Upper lobe of left lung (tissue), 6 donors: ENCODE results near the gene MRPS2. TPM values are rescaled to one million over a fixed set of nuclear protein-coding genes. Genes with fewer than 3 reads are reported as not detected.
"Not testable (repeated sequence)": the region's sequence is repeated elsewhere in the genome, so short reads cannot be mapped to it uniquely, and the experiment has no call there.

Experiments
- ATAC-seq, 2 donors: fragments of 200-7000 bp; cut with Tn5 transposase; one replicate each; pipeline ENCODE4 v1.9.1; 2022; ENCODE audit warnings: mild to moderate bottlenecking in 2 of 2, moderate library complexity in 2 of 2; ENCODE audit not compliant: low FRiP score in 2 of 2
- DNase-seq, 2 donors: peaks; one replicate each; pipeline ENCODE4 v3.0.0-alpha.2; 2019 to 2020
- H3K27ac ChIP-seq, 4 donors: fragments of 200-600 bp; sonication (generic); one replicate each; pipeline ENCODE4 v1.5.1; 2016 to 2019
- H3K27me3 ChIP-seq, 4 donors: fragments of 200-600 bp; sonication (generic); one replicate each; pipeline ENCODE4 v1.5.1; 2017 to 2019
- H3K36me3 ChIP-seq, 4 donors: fragments of 200-600 bp; sonication (generic); one replicate each; pipeline ENCODE4 v1.5.1; 2016 to 2019
- H3K4me1 ChIP-seq, 4 donors: fragments of 200-600 bp; sonication (generic); one replicate each; pipeline ENCODE4 v1.5.1; 2018 to 2019
- H3K4me3 ChIP-seq, 4 donors: fragments of 200-600 bp; sonication (generic); one replicate each; pipeline ENCODE4 v1.5.1; 2017 to 2019; ENCODE audit warnings: mild to moderate bottlenecking in 2 of 4, moderate library complexity in 1 of 4
- H3K9me3 ChIP-seq, 4 donors: fragments of 200-600 bp; sonication (generic); one replicate each; pipeline ENCODE4 v1.5.1; 2018 to 2019
- EP300 ChIP-seq, 4 donors: sonication (generic); formaldehyde crosslinking; IDR thresholded peaks; one replicate each; pipeline ENCODE4 v1.5.1; 2017; ENCODE audit warnings: antibody characterized with exemption in 4 of 4, control low read depth in 2 of 4
- POLR2A ChIP-seq, 4 donors: fragments of 450-650 bp; IDR thresholded peaks; one replicate each; pipeline ENCODE4 v1.5.1; 2016 to 2017; ENCODE audit warnings: antibody characterized with exemption in 4 of 4, mild to moderate bottlenecking in 2 of 4
- POLR2AphosphoS5 ChIP-seq, 2 donors: sonication (generic); formaldehyde crosslinking; IDR thresholded peaks; one replicate each; pipeline ENCODE4 v1.5.1; 2017; ENCODE audit warnings: antibody characterized with exemption in 2 of 2
- WGBS, 2 donors: methylation state at CpG; one replicate each; pipeline ENCODE4 v1.1.5; 2017 to 2018; 5-methylcytosine and 5-hydroxymethylcytosine counted together
- total RNA-seq, 6 donors: library from RNA; depleted of rRNA in 4 of 6; stranded (reverse); fragments of >200 nt in 4 of 6; gene quantifications; one replicate each; pipeline versions ENCODE4 v1.1.0 to v1.2.1, GENCODE V29; 2016 to 2021
- TF ChIP-seq, protein P1 (sequence below), 6 experiments: fragments of 450-650 bp in 4 of 6; fragments of 200-600 bp in 2 of 6; sonication (generic) in 2 of 6; IDR thresholded peaks; one replicate each; pipeline ENCODE4 v1.5.1; 2016 to 2019; ENCODE audit warnings: antibody characterized with exemption in 6 of 6
- donor health status: DM: no; HTN: no; CAD: no; lungs with moderate emphysema.
- donor health status: DM: no; HTN: yes; CAD: no; lungs with severe emphysema.

MRPS2 gene
- total RNA-seq, 6 donors from 2014 or later = 11.1 to 40.6 (median 26.3) TPM

DNA sequence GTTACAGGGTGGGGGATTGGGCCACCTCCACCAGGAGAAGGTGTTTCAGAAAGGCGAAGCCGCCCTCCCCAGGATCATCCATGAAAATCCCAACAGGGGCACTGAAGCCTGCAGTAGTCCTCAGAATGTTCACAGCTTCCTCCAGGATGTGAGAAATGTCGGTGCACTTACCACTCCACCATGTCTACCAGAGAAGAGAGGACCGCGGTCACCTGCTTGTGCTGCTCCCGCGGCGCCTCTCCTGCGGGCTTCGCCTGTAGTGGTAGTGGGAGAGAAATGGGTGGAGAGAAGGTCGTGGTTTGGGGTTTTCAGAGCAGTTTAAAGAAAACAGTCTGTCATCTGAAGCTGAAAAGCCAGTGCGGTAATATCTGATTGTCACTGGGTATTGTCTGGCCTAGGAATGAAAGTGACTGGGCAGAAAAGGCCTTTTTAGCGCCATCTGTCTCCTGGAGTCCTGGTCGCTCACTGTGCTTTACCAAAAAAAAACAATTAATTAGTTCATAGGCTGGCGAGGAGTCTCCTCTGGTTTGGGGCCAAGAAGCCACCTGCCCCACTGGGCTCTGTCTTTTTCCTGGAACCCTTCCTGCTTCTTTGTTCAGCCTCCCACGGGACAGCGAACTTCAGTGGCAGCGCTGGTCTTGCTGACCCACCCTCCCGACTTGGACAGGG lies 43.9 kb upstream of the MRPS2 start:
- Histone ChIP-seq H3K36me3 (no peaks in the 10 kb centered on the region), H3K4me1 (no peaks in the 10 kb centered on the region), H3K4me3 (no peak overlapping the region), H3K27me3 (no peaks in the 10 kb centered on the region), H3K27ac (no peak overlapping the region), H3K9me3 (no peaks in the 10 kb centered on the region)
- WGBS, 2 donors = 73 to 79% methylated on average over 19 of the region's 19 CpGs
- ATAC-seq (no peak), DNase-seq (no peak)
- TF ChIP-seq POLR2A (IDR thresholded peaks at IDR 0.05) (no peak), POLR2AphosphoS5 (IDR thresholded peaks at IDR 0.05) (no peak), EP300 (IDR thresholded peaks at IDR 0.05) (no peak)
- TF ChIP-seq, protein P1, sequence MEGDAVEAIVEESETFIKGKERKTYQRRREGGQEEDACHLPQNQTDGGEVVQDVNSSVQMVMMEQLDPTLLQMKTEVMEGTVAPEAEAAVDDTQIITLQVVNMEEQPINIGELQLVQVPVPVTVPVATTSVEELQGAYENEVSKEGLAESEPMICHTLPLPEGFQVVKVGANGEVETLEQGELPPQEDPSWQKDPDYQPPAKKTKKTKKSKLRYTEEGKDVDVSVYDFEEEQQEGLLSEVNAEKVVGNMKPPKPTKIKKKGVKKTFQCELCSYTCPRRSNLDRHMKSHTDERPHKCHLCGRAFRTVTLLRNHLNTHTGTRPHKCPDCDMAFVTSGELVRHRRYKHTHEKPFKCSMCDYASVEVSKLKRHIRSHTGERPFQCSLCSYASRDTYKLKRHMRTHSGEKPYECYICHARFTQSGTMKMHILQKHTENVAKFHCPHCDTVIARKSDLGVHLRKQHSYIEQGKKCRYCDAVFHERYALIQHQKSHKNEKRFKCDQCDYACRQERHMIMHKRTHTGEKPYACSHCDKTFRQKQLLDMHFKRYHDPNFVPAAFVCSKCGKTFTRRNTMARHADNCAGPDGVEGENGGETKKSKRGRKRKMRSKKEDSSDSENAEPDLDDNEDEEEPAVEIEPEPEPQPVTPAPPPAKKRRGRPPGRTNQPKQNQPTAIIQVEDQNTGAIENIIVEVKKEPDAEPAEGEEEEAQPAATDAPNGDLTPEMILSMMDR (IDR thresholded peaks at IDR 0.05) = no peak

DNA sequence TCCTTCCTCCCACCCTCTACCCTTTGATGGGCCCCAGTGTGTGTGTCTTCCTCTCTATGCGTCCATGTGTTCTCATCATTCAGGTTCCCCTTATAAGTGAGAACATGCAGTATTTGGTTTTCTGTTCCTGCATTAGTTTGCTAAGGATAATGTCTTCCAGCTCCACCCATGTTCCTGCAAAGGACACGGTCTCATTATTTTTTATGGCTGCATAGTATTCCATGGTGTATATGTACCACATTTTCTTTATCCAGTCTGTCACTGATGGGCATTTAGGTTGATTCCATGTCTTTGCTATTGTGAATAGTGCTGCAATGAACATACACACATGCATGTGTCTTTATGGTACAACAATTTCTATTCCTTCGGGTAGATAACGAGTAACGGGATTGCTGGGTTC lies 42.0 kb upstream of the MRPS2 start:
- not testable (repeated sequence) for H3K36me3 ChIP-seq, H3K27me3 ChIP-seq, ATAC-seq, H3K4me3 ChIP-seq, DNase-seq, H3K27ac ChIP-seq, H3K9me3 ChIP-seq, H3K4me1 ChIP-seq
- WGBS, 2 donors = 96% methylated on average over 5 of the region's 5 CpGs

DNA sequence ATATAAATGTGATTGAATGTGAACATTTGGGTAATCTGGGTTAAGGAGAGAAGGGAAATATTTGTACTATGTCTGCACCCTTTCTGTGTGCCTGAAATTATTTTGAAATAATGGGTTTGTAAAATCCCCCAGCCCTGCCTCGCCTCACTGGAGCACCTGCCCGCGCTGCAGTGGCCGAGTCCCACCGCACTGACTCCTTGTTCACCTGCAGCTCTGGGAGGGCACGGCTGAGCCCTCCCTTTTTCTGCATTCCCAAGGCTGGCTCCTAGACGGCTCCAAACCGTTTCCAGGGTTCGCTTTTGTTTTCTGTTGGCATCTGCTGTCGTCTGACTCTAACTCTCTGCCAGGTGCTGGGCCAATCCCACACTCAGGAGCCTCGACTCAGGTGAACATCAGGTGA lies 38.5 kb upstream of the MRPS2 start:
- TF ChIP-seq EP300 (IDR thresholded peaks at IDR 0.05) = no peak
- no peak for TF ChIP-seq POLR2AphosphoS5 (IDR thresholded peaks at IDR 0.05)
- no peak for TF ChIP-seq POLR2A (IDR thresholded peaks at IDR 0.05)
- TF ChIP-seq, protein P1 (IDR thresholded peaks at IDR 0.05) = no peak
- H3K36me3 ChIP-seq = no peaks in the 10 kb centered on the region
- H3K27me3 ChIP-seq = no peaks in the 10 kb centered on the region
- WGBS, 2 donors = 61 to 74% methylated on average over 11 of the region's 11 CpGs
- no peaks in the 10 kb centered on the region for H3K9me3 ChIP-seq
- ATAC-seq (no peak), DNase-seq (no peak)
- no peaks in the 10 kb centered on the region for H3K4me1 ChIP-seq
- H3K27ac ChIP-seq = no peak overlapping the region
- H3K4me3 ChIP-seq = no peak overlapping the region

DNA sequence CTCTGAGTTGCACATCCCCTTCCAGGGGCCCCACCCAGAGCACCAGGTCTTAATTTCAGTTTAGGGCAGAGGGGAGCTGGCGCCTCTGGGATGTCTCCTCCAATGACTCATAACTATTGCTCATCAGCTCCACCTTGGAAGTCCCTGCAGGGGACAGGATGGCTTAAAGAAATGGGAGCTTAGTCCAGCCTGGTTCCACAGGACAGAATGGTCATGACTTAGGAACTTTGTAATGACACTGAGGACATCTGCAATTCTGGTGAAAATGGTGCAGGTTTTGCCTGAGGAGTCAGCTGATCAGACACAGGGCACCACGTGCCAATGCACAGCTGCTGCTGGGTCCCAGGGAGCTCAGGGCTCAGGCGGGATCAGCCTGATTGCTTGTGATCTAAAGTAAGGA lies 37.3 kb upstream of the MRPS2 start:
- H3K27ac ChIP-seq = no peak overlapping the region
- peak in 1 of 2 donors; percentile 36 for ATAC-seq
- WGBS, 2 donors = 75 to 76% methylated on average over 3 of the region's 3 CpGs
- no peaks in the 10 kb centered on the region for H3K27me3 ChIP-seq
- H3K4me1 ChIP-seq = no peaks in the 10 kb centered on the region
- no peak overlapping the region for H3K4me3 ChIP-seq
- no peaks in the 10 kb centered on the region for H3K36me3 ChIP-seq
- no peak for DNase-seq
- no peak for TF ChIP-seq POLR2AphosphoS5 (IDR thresholded peaks at IDR 0.05)
- no peak for TF ChIP-seq POLR2A (IDR thresholded peaks at IDR 0.05)
- no peaks in the 10 kb centered on the region for H3K9me3 ChIP-seq

DNA sequence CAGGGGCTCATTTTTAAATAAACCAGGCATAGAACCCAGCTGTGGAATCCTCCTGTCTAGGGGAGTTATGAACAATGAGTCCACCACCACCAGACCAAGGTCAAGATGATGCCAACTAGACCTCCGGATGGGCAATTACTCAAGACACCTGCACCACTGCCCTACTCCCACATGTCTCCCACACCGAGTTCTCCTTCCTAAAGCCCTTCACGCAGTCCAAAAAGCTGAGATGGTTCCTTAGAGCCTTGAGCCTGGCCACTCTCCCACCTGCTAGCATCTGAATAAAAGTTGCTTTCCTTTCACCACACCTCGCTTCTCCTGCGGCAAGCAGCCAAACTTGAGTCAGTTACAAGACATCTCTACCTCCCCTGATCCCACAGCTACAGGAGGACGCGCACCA lies 36.3 kb upstream of the MRPS2 start:
- Histone ChIP-seq H3K36me3 (no peaks in the 10 kb centered on the region), H3K4me3 (no peak overlapping the region), H3K27ac (no peak overlapping the region), H3K27me3 (no peaks in the 10 kb centered on the region), H3K9me3 (no peaks in the 10 kb centered on the region), H3K4me1 (no peaks in the 10 kb centered on the region)
- 93 to 99% methylated on average over 5 to 7 of the region's 7 CpGs for WGBS, 2 donors
- TF ChIP-seq POLR2AphosphoS5 (IDR thresholded peaks at IDR 0.05) = no peak
- TF ChIP-seq POLR2A (IDR thresholded peaks at IDR 0.05) = no peak
- TF ChIP-seq, protein P1 (IDR thresholded peaks at IDR 0.05) = no peak
- no peak for TF ChIP-seq EP300 (IDR thresholded peaks at IDR 0.05)
- DNase-seq = no peak
- no peak for ATAC-seq

DNA sequence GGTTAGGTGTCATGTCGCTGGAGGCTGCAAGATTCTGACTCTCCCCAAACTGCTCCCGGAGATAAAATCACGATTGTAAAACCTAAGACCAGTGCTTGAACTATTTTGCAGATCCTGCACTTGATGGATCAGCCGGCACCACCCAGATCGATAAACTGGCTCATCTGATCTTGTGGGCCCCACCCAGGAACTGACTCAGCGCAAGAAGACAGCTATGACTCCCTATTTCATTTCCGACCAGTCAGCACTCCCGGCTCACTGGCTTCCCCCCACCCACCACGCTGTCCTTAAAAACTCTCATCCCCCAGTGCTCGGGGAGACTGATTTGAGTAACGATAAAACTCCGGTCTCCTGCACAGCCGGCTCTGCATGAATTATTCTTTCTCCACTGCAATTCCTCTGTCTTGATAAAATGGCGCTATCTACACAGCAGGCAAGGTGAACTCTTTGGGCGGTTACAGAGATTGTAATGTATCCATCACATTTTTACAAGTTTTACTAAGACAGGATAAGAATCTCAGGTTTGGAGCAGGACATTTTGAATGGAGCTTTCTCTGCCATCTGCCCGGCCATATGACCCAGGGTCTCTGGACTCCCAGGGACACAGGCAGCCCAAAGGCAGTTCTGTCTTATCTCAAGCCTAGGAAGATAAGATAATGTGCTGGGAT lies 31.5 kb upstream of the MRPS2 start:
- H3K4me3 ChIP-seq = no peak overlapping the region

More for the DNA sequence above, 31.5 kb upstream of the MRPS2 start:
- 33 to 34% methylated on average over 14 to 16 of the region's 16 CpGs for WGBS, 2 donors
- Histone ChIP-seq H3K9me3 (no peaks in the 10 kb centered on the region), H3K27ac (no peak overlapping the region), H3K4me1 (no peaks in the 10 kb centered on the region), H3K36me3 (no peaks in the 10 kb centered on the region), H3K27me3 (no peaks in the 10 kb centered on the region)
- ATAC-seq = peak in 1 of 2 donors; percentile 62
- TF ChIP-seq, protein P1 (IDR thresholded peaks at IDR 0.05) = no peak
- no peak for TF ChIP-seq POLR2AphosphoS5 (IDR thresholded peaks at IDR 0.05)
- TF ChIP-seq EP300 (IDR thresholded peaks at IDR 0.05) = no peak
- TF ChIP-seq POLR2A (IDR thresholded peaks at IDR 0.05) = no peak
- DNase-seq = no peak
